AG20443 (cell line): Measurements from ENCODE around the gene SPATS2.
"Not testable (repeated sequence)": the region's sequence is repeated elsewhere in the genome, so short reads cannot be mapped to it uniquely, and the experiment has no call there.

Experiments used
- DNase-seq: peaks from one replicate; pipeline ENCODE4 v3.0.0; 2012; ENCODE audit warnings: low spot score, mixed read lengths

Gene SPATS2

DNA sequence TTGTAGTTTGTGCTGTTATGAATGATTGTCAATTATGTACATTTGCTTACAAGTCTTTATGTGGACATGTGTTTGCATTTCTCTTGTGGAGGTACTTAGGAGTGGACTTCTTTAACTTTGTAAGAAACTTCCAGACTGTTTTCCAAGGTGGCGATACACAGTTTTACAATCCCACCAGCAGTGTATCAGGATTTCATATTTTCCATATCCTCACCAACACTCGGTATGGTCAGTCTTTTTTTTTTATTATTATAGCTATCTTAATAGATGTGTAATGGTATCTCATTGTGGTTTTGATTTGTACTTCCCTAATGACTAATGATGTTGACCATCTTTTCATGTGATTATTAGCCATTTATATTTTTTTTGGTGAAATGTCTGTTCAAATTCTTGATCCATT is 97.9 kb downstream of the SPATS2 start:
- DNase-seq, result no peak

DNA sequence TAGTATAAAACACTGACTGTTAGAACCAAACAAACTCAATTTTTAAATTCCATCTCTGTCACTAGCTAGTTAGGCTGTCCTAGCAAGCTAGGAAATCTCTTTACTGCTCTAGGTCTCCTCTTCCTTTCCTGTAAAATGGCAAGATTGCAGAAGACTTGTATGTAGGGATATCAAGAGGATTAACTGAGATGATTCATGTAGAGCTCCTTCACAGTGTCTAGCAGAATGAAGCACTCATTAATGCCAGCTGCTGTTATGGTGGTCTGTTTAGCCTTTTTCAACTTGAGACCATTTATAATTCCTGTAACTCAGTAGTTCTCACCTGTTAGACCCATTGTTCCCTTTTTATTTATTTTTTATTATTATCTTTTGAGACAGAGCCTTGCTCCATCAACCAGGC is 103.7 kb downstream of the SPATS2 start:
- no peak for DNase-seq

DNA sequence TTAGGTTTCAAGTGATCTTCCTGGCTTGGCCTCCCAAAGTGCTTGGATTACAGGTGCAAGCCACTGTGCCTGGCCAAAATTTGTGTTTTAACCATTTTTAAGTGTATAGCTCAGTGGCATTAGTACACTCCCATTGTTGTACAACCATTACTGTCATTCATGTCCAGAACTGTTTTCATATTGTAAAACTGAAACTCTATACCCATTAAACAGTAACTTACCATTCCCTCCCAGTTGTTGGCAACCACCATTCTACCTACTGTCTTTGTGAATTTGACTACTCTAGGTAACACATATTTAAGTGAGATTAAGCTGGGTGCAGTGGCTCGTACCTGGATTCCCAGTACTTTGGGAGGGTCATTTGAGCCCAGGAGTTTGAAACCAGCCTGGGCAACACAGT is 104.3 kb downstream of the SPATS2 start:
- DNase-seq, result no peak

GRCh38 chr12:49476091-49476490 is 108.8 kb downstream of the SPATS2 start:
- DNase-seq, result no peak

DNA sequence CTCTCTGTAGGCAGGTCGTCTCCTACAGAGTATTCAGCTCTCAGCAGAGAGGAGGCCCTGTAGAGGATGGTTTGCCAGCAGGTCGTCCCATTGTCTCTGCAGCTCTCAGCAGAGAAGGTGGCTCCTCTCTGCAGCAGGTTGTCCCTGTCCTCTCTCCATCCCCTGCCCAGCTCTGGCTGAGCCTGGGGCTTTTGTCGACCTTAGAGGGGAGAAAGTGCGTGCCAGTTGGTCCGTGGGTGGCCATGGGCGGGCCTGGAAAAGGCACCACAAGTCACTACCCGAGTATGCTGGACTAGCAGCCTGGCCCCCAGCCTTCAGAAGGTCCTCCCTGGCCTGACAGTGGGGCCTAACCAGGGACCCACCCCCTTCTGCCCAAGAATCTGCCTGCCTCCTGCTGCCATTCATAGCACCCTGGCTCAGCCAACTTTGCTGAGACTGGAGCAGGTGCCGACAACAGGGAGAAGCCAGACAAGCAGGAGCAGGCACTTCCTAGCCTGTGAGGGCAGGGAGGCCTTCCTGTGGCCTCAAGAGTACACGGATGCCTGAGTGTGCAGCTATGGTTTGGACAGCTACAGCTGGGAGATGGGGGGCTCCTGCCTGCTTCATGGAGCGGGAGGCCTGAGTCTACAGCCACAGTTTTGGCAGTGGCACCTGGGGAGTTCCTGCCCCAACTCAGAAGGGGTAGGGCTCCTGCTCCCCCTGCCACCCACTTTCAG is 111.8 kb downstream of the SPATS2 start:
- no peak for DNase-seq

DNA sequence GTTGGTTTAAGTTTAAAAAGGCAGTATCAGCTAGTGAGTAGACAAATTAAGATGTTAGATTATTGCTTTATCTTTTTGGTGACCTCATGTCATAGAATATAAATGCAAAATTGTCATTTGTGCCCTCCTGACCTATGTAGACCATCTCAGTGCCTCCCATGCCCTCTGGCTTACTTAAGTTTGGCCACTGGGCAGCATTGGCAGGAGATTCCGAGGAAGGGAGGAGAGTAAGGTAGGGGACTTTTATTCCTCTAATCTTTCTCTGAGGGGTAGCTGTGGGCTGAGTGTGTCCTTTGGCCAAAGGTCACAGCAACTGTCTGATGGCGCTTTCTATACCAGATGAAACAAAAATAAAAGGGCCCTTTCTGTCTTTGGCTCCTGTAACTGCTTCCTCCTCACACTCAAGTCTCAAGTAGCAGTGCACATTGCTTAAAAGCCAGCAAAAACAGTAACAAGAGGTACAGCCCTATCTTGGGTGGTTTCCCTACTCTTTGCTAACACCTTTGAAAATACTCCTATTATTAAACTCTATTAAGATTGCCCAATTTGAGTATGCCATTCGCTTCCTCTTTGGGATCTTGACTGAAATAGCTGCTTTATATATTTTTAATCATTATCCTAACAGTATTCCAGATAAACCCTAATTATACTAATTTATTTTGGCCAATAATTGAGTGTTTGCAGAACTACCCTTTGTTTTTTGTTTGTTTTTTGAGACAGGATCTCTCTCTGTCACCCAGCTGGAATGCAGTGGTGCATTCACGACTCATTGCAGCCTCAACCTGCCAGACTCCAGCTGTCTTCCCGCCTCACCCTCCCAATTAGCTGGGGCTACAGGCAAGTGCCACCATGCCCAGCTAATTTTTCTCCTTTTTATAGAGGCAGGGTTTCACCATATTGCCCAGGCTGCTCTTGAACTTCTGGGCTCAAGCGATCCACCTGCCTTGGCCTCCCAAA is 115.1 kb downstream of the SPATS2 start:
- DNase-seq, result no peak

GRCh38 chr12:49483619-49484018 is 116.4 kb downstream of the SPATS2 start:
- DNase-seq, result no peak

- DNase-seq, result no peak
Measured at GRCh38 chr12:49487605-49488004, 120.3 kb downstream of the SPATS2 start.

GRCh38 chr12:49489154-49489553 is 121.9 kb downstream of the SPATS2 start:
- DNase-seq, result no peak

GRCh38 chr12:49489720-49490119 is 122.5 kb downstream of the SPATS2 start:
- no peak for DNase-seq

DNA sequence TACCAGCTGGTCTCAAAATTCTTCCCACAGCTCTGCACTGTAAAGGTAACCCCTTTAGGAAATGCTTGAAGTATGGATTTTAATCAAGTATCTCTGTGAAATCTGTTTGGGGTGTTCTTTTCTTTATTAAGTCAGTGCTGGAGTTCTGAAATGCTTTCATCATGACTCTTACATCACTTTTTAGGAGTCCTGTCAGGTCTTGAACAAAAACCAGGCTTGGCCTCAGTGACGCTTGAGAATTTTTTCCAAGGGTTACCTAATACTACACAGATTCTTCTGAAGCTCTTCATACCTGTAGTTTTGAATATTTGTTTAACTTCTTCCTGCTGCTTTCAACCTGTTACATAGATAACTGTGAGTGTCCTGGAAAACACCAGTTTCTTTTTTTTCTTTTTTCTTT is 124.6 kb downstream of the SPATS2 start:
- DNase-seq, result no peak

DNA sequence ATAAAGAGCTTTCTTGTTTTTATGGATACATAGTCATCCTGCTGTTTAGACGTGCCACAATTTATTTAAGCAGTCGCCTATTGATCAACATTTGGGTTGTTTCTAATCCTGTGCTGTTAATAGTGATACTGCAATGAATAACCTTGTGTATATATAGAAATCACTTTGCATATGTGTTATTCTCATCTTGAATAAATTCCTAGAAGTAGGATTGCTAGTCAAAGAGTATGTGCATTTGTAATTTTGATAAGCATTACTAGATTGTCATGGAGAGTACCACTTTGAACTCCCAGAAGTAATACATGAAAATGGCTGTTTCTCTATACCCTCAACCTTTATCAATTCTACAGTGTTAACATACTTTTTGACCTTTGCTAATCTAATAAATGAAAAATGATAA is 126.6 kb downstream of the SPATS2 start:
- no peak for DNase-seq

DNA sequence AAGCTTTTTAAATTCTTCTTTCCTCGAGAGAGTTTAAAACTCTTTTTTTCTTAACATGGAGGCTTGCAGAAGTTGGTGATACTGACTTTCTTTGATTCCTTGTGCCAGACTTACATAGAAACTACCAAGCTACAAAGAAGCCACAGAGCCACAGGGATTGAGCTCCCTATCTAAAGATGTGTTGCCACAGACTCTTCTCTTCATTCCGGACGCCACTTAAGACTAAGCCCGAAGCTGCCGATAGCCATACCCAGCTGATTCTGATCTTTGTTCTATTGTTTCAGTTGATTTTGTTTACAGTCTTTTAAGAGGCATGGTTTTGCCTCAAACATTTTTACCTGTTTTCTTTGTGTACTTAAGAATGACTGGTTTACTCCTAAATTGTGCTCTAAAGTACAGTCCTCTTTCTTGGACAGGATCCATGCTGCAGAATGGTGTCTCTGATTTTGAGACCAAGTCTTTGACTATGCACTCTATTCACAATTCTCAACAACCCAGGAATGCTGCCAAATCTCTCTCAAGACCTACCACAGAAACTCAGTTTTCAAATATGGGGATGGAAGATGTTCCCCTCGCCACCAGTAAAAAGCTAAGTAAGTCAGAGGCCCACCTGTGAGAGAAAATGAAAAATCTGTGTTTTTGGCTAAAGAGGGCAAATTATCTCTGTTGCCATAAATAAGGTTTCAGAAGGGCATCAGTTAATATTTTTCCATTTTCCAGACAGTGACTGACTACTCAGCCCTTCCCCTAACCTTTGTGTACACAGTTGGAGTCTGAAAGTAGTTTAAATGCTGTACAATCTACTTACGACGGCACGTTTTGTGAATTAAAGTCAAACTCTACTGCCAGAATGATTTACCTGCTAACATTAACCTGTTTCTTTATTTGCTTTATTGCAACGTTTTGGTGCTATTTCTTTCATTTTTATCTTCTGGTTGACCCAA is 129.4 kb downstream of the SPATS2 start:
- no peak for DNase-seq

DNA sequence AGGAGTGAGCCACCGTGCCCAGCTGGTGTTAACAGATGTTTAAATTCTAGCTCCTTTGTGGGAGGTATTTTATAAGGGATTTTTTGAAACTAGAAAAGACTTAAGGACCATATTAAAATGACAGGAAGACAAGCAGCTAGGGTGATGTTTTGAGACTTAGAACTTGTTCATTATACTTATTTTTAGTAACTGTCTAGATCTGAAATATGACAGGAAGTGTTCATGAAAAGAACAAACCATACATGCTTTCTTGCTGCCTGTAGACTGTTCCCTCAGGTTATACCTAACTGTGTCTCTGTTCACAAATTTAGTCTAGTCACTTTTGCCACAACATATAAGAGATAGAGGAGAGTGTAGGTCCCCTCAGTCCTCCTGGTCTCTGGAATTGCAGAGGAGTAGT is 134.6 kb downstream of the SPATS2 start:
- no peak for DNase-seq

DNA sequence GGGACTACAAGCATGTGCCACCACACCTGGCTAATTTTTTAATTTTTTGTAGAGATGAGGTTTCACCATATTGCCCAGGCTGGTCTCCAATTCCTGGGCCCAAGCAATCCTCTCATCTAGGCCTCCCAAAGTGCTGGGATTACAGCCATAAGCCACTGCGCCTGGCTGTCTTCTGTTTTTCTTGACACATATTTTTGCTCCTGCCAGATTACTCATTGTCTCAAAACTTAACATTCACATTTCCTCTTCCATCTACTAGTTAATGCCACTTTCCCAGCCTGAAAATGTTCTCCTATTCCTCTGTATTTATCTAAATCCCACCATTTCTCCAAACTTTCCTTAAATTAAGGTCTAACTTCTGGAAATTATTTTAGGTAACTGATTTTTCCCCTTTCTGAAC is 135.3 kb downstream of the SPATS2 start:
- DNase-seq, result no peak

GRCh38 chr12:49503674-49504180 is 136.5 kb downstream of the SPATS2 start:
- no peak for DNase-seq

DNA sequence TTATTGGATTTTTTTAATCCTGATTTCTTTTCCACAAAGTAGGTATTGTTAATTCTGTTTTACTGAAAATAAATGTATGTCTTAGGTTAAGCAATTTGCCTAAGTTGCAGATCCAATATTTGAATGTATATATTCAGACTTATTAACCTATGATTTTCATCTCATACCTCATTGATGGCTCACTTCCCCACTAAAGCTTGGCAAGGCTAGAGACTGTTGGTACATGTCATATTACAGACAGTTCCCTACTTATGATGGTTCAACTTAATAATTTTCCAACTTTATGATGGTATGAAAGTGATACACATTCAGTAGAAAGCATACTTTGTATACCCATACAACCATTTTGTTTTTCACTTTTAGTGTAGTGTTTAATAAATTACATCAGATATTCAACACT is 138.4 kb downstream of the SPATS2 start:
- no peak for DNase-seq

DNA sequence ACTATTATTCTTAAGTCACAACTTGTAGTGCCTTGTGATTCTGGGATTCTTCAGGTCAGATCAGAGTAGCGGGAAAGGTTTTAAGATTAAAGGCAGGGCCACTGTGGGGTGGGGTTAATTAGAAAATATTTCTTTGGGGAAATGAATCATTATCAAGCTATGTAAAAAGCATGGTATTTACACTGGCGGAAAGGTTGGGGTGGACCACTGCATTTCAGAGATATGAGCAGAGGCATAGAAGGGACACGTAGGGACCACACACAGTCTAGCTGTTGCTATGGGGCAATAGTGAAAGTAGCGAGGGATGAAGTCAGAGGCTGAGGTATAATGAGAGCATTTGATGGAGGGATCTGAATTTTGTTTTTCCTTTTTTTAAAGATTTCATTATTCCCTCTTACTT is 139.9 kb downstream of the SPATS2 start:
- DNase-seq, result peak; percentile 25

GRCh38 chr12:49509681-49510080 is 142.4 kb downstream of the SPATS2 start:
- not testable (repeated sequence) for DNase-seq

GRCh38 chr12:49511410-49511809 is 144.1 kb downstream of the SPATS2 start:
- DNase-seq, result no peak

GRCh38 chr12:49512546-49512945 is 145.3 kb downstream of the SPATS2 start:
- no peak for DNase-seq

DNA sequence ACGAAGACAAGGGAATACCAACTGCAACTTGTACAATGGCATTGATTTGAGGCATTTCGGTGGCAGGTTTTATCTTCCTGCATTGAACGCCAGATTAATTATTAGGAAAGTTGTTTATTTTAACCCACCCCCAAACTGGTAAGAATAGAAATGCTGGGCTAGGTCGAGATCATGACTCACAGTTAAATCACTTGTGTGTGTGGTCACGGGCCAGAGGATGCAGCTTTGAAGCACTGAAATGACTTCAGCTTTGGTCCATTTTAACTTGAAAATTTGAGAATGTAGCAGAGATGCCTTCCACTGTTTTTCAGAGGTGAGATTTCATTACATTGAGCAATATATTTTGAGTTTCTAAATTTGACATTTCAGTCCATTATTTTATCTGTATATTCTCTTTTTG is 148.0 kb downstream of the SPATS2 start:
- peak; percentile 68 for DNase-seq
